HepG2 (cell line): ENCODE results near the gene ZNF554. TPM values are rescaled to one million over a fixed set of nuclear protein-coding genes. Genes with fewer than 3 reads are reported as not detected.

Experiments
- ARNTL ChIP-seq: sonication (generic); formaldehyde crosslinking; IDR thresholded peaks from 2 replicates; pipeline ENCODE4 v1.4.0; 2020; ENCODE audit warnings: mild to moderate bottlenecking, missing genetic modification reagents
- CBX5 ChIP-seq: sonication (generic); formaldehyde crosslinking; IDR thresholded peaks from 2 replicates; pipeline ENCODE4 v1.4.0; 2020; ENCODE audit warnings: missing genetic modification reagents, borderline replicate concordance
- DMAP1 ChIP-seq: IDR thresholded peaks from 2 replicates; pipeline ENCODE4 v1.6.1; 2016
- HDAC6 ChIP-seq: fragments of 200-600 bp; sonication (generic); IDR thresholded peaks from 2 replicates; pipeline ENCODE4 v1.7.0; 2017; ENCODE audit warnings: mild to moderate bottlenecking, antibody characterized with exemption, low read length, low read depth
- HMG20B ChIP-seq: conservative IDR thresholded peaks from 2 replicates; pipeline ENCODE4 v1.6.1; 2016; ENCODE audit warnings: missing genetic modification reagents, missing compliant biosample characterization
- JDP2 ChIP-seq: sonication (generic); formaldehyde crosslinking; IDR thresholded peaks from 2 replicates; pipeline ENCODE4 v1.8.1; 2022; ENCODE audit warnings: missing genetic modification reagents, borderline replicate concordance
- JUND ChIP-seq: sonication (generic); formaldehyde crosslinking; IDR thresholded peaks from 2 replicates; pipeline ENCODE4 v1.8.0; 2022; ENCODE audit warnings: mild to moderate bottlenecking, missing genetic modification reagents
- LBX2 ChIP-seq: sonication (generic); formaldehyde crosslinking; IDR thresholded peaks from 2 replicates; pipeline ENCODE4 v1.5.0; 2020; ENCODE audit warnings: missing genetic modification reagents, mild to moderate bottlenecking, borderline replicate concordance
- MED8 ChIP-seq: sonication (generic); formaldehyde crosslinking; IDR thresholded peaks from 2 replicates; pipeline ENCODE4 v1.8.1; 2023; ENCODE audit warnings: mild to moderate bottlenecking, missing genetic modification reagents; ENCODE audit not compliant: insufficient replicate concordance
- PHF8 ChIP-seq: sonication (generic); formaldehyde crosslinking; IDR thresholded peaks from 2 replicates; pipeline ENCODE4 v1.5.0; 2020; ENCODE audit warnings: missing genetic modification reagents
- REST ChIP-seq, 2 experiments: IDR thresholded peaks; 2 replicates each; pipeline ENCODE4 v1.6.1; 2011 to 2012; ENCODE audit warnings: low read length in 2 of 2, borderline replicate concordance in 1 of 2, low read depth in 1 of 2, mild to moderate bottlenecking in 1 of 2, moderate library complexity in 1 of 2
- ZBTB2 ChIP-seq: sonication (generic); formaldehyde crosslinking; IDR thresholded peaks from 2 replicates; pipeline ENCODE4 v1.8.0; 2022; ENCODE audit warnings: low read depth, missing genetic modification reagents
- ZNF589 ChIP-seq: sonication (generic); formaldehyde crosslinking; conservative IDR thresholded peaks from 2 replicates; pipeline ENCODE4 v1.8.0; 2022; ENCODE audit warnings: mild to moderate bottlenecking, moderate library complexity, missing genetic modification reagents
- polyA plus RNA-seq, 8 experiments: library from polyadenylated mRNA; depleted of rRNA in 3 of 8; stranded (reverse) in 7 of 8; unstranded in 1 of 8; fragments of >200 nt; fragmentation: Illumina TruSeq in 4 of 8; extraction: Trizol in 4 of 8; gene quantifications; 2 replicates each; pipeline versions ENCODE4 v1.2.1 to v1.2.3, GENCODE V29; 2011 to 2016; ENCODE audit warnings: low read depth in 4 of 8, missing spikeins in 1 of 8, mixed read lengths in 1 of 8; ENCODE audit not compliant: insufficient read depth in 1 of 8
- total RNA-seq, 5 experiments: library from RNA; depleted of rRNA; stranded (reverse); fragments of >200 nt; fragmentation: Illumina TruSeq; extraction: Trizol; gene quantifications; 2 replicates each; pipeline ENCODE4 v1.2.3, GENCODE V29; 2016; ENCODE audit warnings: low read depth in 1 of 5

The ZNF554 gene
- total and polyA plus RNA-seq, 2 of the 13 experiments (the other 11 are each of a cell fraction or from before 2014, with no cell fraction given): 2.2 to 2.7 TPM

GRCh38 chr19:2822846-2823245, 3.2 kb downstream of the ZNF554 start (continued):
- TF ChIP-seq JUND: no peak
- TF ChIP-seq PHF8 (CRISPR knock-in tag): no peak
- no peak for TF ChIP-seq REST (IDR thresholded peaks at IDR 0.05; ENCODE audit: borderline replicate concordance in 1 of 2, low read depth in 1 of 2, low read length in 2 of 2)
- TF ChIP-seq LBX2 (CRISPR knock-in tag): no peak
- no peak for TF ChIP-seq DMAP1 (CRISPR knock-in tag)
- no peak for TF ChIP-seq HDAC6
- no peak for TF ChIP-seq HMG20B (CRISPR knock-in tag)
- TF ChIP-seq CBX5 (CRISPR knock-in tag): no peak
- TF ChIP-seq ZNF589 (CRISPR knock-in tag): no peak
- TF ChIP-seq ARNTL (CRISPR knock-in tag): no peak
- no peak for TF ChIP-seq MED8 (CRISPR knock-in tag)
- no peak for TF ChIP-seq ZBTB2 (CRISPR knock-in tag)
- no peak for TF ChIP-seq JDP2
- TF ChIP-seq, all 625 proteins: peak for 0
